ENCODE measurements around the gene SPTBN1.
"Not testable (repeated sequence)": the region's sequence is repeated elsewhere in the genome, so short reads cannot be mapped to it uniquely, and the experiment has no call there.

SPTBN1 gene

DNA sequence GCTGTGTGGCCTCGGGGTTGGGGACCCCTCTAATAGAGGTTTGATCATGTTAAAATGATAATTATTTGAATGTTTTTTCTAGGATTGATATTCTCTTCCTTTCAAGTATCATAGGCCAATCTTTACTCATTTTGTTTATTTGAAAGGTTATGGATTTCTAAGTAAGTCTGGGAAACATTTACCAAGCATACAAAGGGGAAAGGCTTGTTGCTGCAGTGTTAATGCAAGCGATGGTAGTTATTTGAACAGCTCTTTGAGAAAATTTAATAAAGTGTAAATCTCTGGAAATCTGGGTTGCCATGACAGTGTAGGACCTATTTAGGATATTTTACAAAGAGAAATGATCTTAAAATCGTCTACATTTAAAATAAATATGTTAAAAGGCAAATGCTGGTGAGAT lies 56.1 kb downstream of the SPTBN1 start:
- H3K27me3 ChIP-seq (replicated peaks) = no peaks in the 10 kb centered on the region
- TF ChIP-seq, protein P1, sequence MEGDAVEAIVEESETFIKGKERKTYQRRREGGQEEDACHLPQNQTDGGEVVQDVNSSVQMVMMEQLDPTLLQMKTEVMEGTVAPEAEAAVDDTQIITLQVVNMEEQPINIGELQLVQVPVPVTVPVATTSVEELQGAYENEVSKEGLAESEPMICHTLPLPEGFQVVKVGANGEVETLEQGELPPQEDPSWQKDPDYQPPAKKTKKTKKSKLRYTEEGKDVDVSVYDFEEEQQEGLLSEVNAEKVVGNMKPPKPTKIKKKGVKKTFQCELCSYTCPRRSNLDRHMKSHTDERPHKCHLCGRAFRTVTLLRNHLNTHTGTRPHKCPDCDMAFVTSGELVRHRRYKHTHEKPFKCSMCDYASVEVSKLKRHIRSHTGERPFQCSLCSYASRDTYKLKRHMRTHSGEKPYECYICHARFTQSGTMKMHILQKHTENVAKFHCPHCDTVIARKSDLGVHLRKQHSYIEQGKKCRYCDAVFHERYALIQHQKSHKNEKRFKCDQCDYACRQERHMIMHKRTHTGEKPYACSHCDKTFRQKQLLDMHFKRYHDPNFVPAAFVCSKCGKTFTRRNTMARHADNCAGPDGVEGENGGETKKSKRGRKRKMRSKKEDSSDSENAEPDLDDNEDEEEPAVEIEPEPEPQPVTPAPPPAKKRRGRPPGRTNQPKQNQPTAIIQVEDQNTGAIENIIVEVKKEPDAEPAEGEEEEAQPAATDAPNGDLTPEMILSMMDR (IDR thresholded peaks at IDR 0.05; ENCODE audit: low read depth, low read length, missing control alignments) = no peak
- H3K4me3 ChIP-seq (ENCODE audit: low read depth, low read length) = no peak overlapping the region
- H3K27ac ChIP-seq = no peak overlapping the region
- no peaks in the 10 kb centered on the region for H3K36me3 ChIP-seq (replicated peaks)
- no peak for DNase-seq
- in situ Hi-C loops (cut with HindIII; ENCODE audit: low pct_ligation_motif_present, low sequenced_read_pairs) = no loop called here

DNA sequence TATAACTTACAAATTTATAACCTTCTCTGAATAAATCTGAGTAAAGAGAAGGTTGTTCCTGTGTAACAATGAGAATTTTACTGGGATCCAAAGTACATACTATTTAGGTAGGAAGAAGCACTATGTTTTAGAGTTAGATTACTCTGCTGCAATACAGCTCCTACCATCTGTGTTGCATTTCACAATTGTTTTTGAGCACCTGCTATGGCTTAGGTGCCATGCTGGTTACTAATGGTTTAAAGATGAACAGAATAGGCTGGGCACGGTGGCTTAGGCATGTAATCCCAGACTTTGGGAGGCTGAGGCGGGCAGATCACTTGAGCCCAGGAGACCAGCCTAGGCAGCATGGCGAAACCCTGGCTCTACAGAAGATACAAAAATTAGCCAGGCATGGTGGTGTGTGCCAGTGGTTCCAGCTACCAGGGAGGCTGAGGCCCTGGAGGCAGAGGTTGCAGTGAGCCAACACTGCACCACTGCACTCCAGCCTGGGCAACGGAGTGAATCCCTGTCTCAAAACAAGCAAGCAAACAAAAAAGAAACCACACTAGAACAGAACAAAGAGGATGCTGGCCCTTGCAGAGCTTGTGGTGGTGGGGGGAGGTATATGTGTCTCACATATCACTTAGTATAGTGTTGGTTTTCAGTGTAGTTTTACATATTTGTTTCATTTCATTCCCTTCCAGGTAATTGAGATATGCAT lies 56.7 kb downstream of the SPTBN1 start:
- no peak overlapping the region for H3K4me3 ChIP-seq (ENCODE audit: low read depth, low read length)
- DNase-seq = no peak
- H3K27me3 ChIP-seq (replicated peaks) = no peaks in the 10 kb centered on the region
- no peak overlapping the region for H3K27ac ChIP-seq
- H3K36me3 ChIP-seq (replicated peaks) = no peaks in the 10 kb centered on the region
- TF ChIP-seq, protein P1 (IDR thresholded peaks at IDR 0.05; ENCODE audit: low read depth, low read length, missing control alignments) = no peak
- in situ Hi-C loops (cut with HindIII; ENCODE audit: low pct_ligation_motif_present, low sequenced_read_pairs) = no loop called here

DNA sequence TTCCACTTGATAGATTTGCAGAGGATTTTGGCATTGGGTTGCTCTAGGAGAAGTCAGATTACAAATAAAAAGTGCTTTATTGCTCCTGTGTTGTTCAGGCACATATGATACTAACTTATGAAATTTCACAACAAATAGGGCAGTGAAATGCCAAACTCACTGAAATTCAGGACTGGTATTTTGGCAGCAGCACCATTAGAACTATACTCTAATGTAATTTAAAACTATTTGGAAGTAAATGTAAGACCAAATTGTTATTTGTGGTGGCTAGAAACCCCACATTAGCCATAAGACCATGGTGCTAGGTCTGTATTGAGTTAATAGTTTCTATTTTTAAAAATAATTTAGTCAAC lies 57.2 kb downstream of the SPTBN1 start:
- no peak for DNase-seq
- H3K27ac ChIP-seq = no peak overlapping the region
- no peaks in the 10 kb centered on the region for H3K36me3 ChIP-seq (replicated peaks)
- TF ChIP-seq, protein P1 (IDR thresholded peaks at IDR 0.05; ENCODE audit: low read depth, low read length, missing control alignments) = no peak
- no peaks in the 10 kb centered on the region for H3K27me3 ChIP-seq (replicated peaks)
- H3K4me3 ChIP-seq (ENCODE audit: low read depth, low read length) = no peak overlapping the region
- in situ Hi-C loops (cut with HindIII; ENCODE audit: low pct_ligation_motif_present, low sequenced_read_pairs) = no loop called here

DNA sequence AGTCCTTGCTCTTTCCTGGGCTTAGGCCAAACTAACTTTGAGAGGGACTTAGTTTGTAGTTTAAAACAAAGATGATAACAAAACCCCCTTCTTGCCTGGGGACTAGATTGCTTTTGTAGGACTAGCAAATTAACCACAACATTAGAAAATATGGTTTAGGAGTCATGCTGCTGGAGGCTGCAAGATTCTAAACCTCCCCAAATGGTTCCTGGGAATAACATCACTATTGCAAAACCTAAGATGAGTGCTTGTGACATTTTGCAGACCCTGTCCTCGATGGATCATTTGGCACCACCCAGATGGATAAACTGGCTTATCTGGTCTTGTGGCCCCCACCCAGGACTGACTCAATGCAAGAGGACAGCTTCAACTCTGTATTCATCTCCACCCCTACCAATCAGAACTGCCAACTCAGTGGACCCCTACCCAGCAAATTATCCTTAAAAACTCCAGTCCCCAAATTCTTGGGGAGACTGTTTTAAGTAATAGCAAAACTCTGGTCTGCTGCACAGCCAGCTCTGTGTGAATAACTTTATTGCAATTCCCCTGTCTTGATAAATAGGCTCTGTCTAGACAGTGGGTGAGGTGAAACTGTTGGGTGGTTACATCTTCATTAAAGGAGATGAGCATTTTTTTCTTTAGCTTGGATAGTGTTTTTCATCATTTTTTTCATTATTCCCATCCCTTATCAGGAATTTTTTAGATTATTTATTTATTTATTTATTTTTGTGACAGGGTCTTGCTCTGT lies 58.9 kb downstream of the SPTBN1 start:
- no peak for DNase-seq
- no peaks in the 10 kb centered on the region for H3K27me3 ChIP-seq (replicated peaks)
- H3K4me3 ChIP-seq (ENCODE audit: low read depth, low read length) = no peak overlapping the region
- H3K27ac ChIP-seq = no peak overlapping the region
- H3K36me3 ChIP-seq (replicated peaks) = no peaks in the 10 kb centered on the region
- TF ChIP-seq, protein P1 (IDR thresholded peaks at IDR 0.05; ENCODE audit: low read depth, low read length, missing control alignments) = no peak
- in situ Hi-C loops (cut with HindIII; ENCODE audit: low pct_ligation_motif_present, low sequenced_read_pairs) = no loop called here

DNA sequence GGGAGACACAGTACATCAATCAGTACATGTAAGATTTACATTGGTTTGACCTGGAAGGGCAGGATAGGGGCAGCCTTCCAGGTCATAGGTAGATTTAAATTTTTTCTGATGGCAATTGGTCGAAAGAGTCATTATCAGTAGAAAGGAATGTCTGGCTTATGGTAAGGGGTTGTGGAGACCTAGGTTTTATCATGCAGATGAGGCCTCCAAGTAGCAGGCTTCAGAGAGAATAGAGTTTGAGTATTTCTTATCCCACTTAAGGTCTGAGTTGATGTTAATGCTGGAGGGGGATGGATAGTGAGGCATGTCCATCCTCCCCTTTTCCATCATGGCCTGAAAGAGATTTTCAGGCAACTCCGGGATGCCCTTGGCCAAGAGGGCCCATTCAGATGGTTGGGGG lies 60.7 kb downstream of the SPTBN1 start:
- TF ChIP-seq, protein P1 (IDR thresholded peaks at IDR 0.05; ENCODE audit: low read depth, low read length, missing control alignments) = no peak
- in situ Hi-C loops (cut with HindIII; ENCODE audit: low pct_ligation_motif_present, low sequenced_read_pairs) = no loop called here

DNA sequence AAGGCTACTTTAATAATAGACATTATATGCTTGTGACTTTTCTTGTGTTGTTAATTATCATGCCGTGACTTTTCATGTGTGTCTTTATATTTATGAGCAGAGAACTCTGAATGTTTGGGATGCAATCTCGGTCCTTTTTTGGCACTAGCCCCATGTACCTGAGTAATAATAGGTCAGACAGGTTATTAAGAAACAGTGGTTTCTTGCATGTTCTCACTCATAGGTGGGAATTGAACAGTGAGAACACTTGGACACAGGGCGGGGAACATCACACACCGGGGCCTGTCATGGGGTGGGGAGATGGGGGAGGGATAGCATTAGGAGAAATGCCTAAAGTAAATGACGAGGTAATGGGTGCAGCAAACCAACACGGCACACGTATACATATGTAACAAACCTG lies 61.9 kb downstream of the SPTBN1 start:
- H3K4me3 ChIP-seq (ENCODE audit: low read depth, low read length); H3K36me3 ChIP-seq (replicated peaks); H3K27me3 ChIP-seq (replicated peaks); in situ Hi-C loops (cut with HindIII; ENCODE audit: low pct_ligation_motif_present, low sequenced_read_pairs); H3K27ac ChIP-seq; DNase-seq: not testable (repeated sequence)

More for the DNA sequence above, 60.7 kb downstream of the SPTBN1 start:
- H3K27me3 ChIP-seq (replicated peaks) = no peaks in the 10 kb centered on the region
- H3K36me3 ChIP-seq (replicated peaks) = no peaks in the 10 kb centered on the region
- no peak overlapping the region for H3K4me3 ChIP-seq (ENCODE audit: low read depth, low read length)
- no peak overlapping the region for H3K27ac ChIP-seq
- no peak for DNase-seq
